ENCODE measurements around the gene C16orf92. TPM values are rescaled to one million over a fixed set of nuclear protein-coding genes. Genes with fewer than 3 reads are reported as not detected.
A peak's percentile ranks its signal among the peaks of the same experiment; 100 is the strongest.

C16orf92 gene
- total RNA-seq, 1 experiment from 2014 or later: not detected

GRCh38 chr16:30064729-30065101, 41.7 kb downstream of the C16orf92 start:
- Histone ChIP-seq H3K4me1 (replicated peaks; ENCODE audit: insufficient read depth) (peaks cover 55% of the 10 kb centered on the region), H3F3A (ENCODE audit: insufficient read depth, low read depth) (peaks cover 83% of the 10 kb centered on the region), H4K20me1 (ENCODE audit: insufficient read depth) (peaks cover 37% of the 10 kb centered on the region), H3K4me2 (peak overlapping the region; percentile 78), H3K9me2 (ENCODE audit: insufficient read depth) (no peaks in the 10 kb centered on the region), H3K36me3 (ENCODE audit: low read depth) (peaks cover 29% of the 10 kb centered on the region), H3K4me3 (peak overlapping the region; percentile 94), H3K27me3 (ENCODE audit: insufficient read depth, low read depth) (no peaks in the 10 kb centered on the region), H3K27ac (peak overlapping the region; percentile 92), H3K9me3 (ENCODE audit: insufficient read depth, low read depth) (no peaks in the 10 kb centered on the region), H2AFZ (peak overlapping the region; percentile 71), H3K79me2 (ENCODE audit: low read depth) (peaks cover 69% of the 10 kb centered on the region)
- DNase-seq: no peak
- CTCF ChIA-PET: interaction anchor here (1.5 kb wide), 1 partner anchor 10 kb away, joined by 4 read pairs; no protein-coding TSS in a partner anchor
- TSS peak; percentile 69 for BruUV-seq (replicated peaks)
- intact Hi-C loops (cut with micrococcal nuclease; ENCODE audit: unreplicated experiment): loop anchor here (1.0 to 5.0 kb wide), 3 partner anchors 11 to 593 kb away; partner anchors contain the start of genes CD2BP2 and FBRS
- no peak for TF ChIP-seq CTCF (conservative IDR thresholded peaks at IDR 0.05)
- no peak for TF ChIP-seq EZH2 (IDR thresholded peaks at IDR 0.05; ENCODE audit: low read depth)
- POLR2A ChIA-PET (ENCODE audit: unreplicated experiment): interaction anchor here (0.6 to 1.8 kb wide), 3 partner anchors 9 to 344 kb away, joined by 5 to 19 read pairs (median 7); no protein-coding TSS in a partner anchor

GRCh38 chr16:30065102-30065942, 42.3 kb downstream of the C16orf92 start, which contains the start of gene ALDOA:
ALDOA (plus strand) TSS chr16:30065760; CDS start chr16:30066898, 1,138 bp downstream.
- intact Hi-C loops (cut with micrococcal nuclease; ENCODE audit: unreplicated experiment): loop anchor here (2.0 to 5.0 kb wide), 2 partner anchors 289 to 592 kb away; partner anchors contain the start of genes CD2BP2 and FBRS
- ChIA-PET CTCF (interaction anchor here (0.6 to 1.5 kb wide), 2 partner anchors 10 to 1115 kb away, joined by 3 to 4 read pairs; partner anchors contain the start of gene NFATC2IP), POLR2A (ENCODE audit: unreplicated experiment) (interaction anchor here (0.5 to 1.8 kb wide), 16 partner anchors 22 to 1202 kb away, joined by 3 to 7 read pairs (median 4); partner anchors contain the start of genes NFATC2IP and SH2B1)
- H2AFZ ChIP-seq: peak within 1 kb of the TSS; percentile 71
- TF ChIP-seq EZH2 (IDR thresholded peaks at IDR 0.05; ENCODE audit: low read depth) (no peak), CTCF (conservative IDR thresholded peaks at IDR 0.05) (no peak)
- H3K36me3 ChIP-seq (ENCODE audit: low read depth): peaks cover 30% of the 10 kb centered on the region
- peak; percentile 95 to 100 for DNase-seq
- peak within 1 kb of the TSS; percentile 97 for H3K4me2 ChIP-seq
- H3K79me2 ChIP-seq (ENCODE audit: low read depth): peaks cover 76% of the 10 kb centered on the region
- no peaks in the 10 kb centered on the region for H3K9me3 ChIP-seq (ENCODE audit: insufficient read depth, low read depth)
- no TSS peak for BruUV-seq (replicated peaks)
- H3K9me2 ChIP-seq (ENCODE audit: insufficient read depth): no peaks in the 10 kb centered on the region
- peak within 1 kb of the TSS; percentile 94 for H3K4me3 ChIP-seq
- H3F3A ChIP-seq (ENCODE audit: insufficient read depth, low read depth): peaks cover 83% of the 10 kb centered on the region
- H4K20me1 ChIP-seq (ENCODE audit: insufficient read depth): peaks cover 43% of the 10 kb centered on the region
- no peaks in the 10 kb centered on the region for H3K27me3 ChIP-seq (ENCODE audit: insufficient read depth, low read depth)
- H3K27ac ChIP-seq: peak within 1 kb of the TSS; percentile 92
- H3K4me1 ChIP-seq (replicated peaks; ENCODE audit: insufficient read depth): peaks cover 50% of the 10 kb centered on the region
